Panc1 (cell line): ENCODE data around the gene AWAT2. TPM values are rescaled to one million over a fixed set of nuclear protein-coding genes. Genes with fewer than 3 reads are reported as not detected.
A peak's percentile ranks its signal among the peaks of the same experiment; 100 is the strongest.

Experiments used
- ATAC-seq: fragments of 200-7000 bp; cut with Tn5 transposase; 2 replicates; pipeline ENCODE4 v1.9.1; 2020; ENCODE audit warnings: mild to moderate bottlenecking, moderate library complexity
- Bru-seq: library from RNA; stranded (reverse); fragments of 400-500 nt; gene quantifications from one replicate; lab custom pipeline; 2021; lab: Mats Ljungman, UMichigan
- BruChase-seq, 2 experiments: library from RNA; stranded (reverse); fragments of 400-500 nt; gene quantifications; one replicate each; lab custom pipeline; 2021; lab: Mats Ljungman, UMichigan
- BruUV-seq: library from RNA; stranded (reverse); fragments of 400-500 nt; replicated peaks from 2 replicates; lab custom pipeline; 2021; lab: Mats Ljungman, UMichigan
- CTCF ChIA-PET: fragments of 300-600 bp; sonication (Branson Sonifier 250); formaldehyde crosslinking; loops from one replicate; lab custom pipeline; 2022; ENCODE audit warnings: antibody characterized with exemption; lab: Charles Lee
- POLR2A ChIA-PET: fragments of 300-600 bp; sonication (Branson Sonifier 250); formaldehyde crosslinking; loops from one replicate; lab custom pipeline; 2022; ENCODE audit warnings: antibody characterized with exemption; lab: Charles Lee
- DNase-seq: peaks from one replicate; pipeline ENCODE4 v3.0.0-alpha.2; 2010; ENCODE audit warnings: low read depth, low spot score
- H3K27ac ChIP-seq: 2 replicates; pipeline ENCODE4 v1.5.1; 2011; ENCODE audit warnings: mild to moderate bottlenecking, low read length, inconsistent platforms
- H3K27me3 ChIP-seq: fragments of 200-500 bp; sonication (Bioruptor generic); 2 replicates; pipeline ENCODE4 v1.6.0; 2014; ENCODE audit warnings: low read length, inconsistent platforms; ENCODE audit not compliant: control insufficient read depth, insufficient read depth
- H3K36me3 ChIP-seq: fragments of 200-500 bp; sonication (Bioruptor generic); 2 replicates; pipeline ENCODE4 v1.5.1; 2014; ENCODE audit warnings: inconsistent platforms, mild to moderate bottlenecking, low read length, moderate library complexity; ENCODE audit not compliant: control insufficient read depth, insufficient read depth
- H3K4me1 ChIP-seq: 2 replicates; pipeline ENCODE4 v1.5.1; 2011; ENCODE audit warnings: inconsistent platforms, mild to moderate bottlenecking, low read length, moderate library complexity; ENCODE audit not compliant: control insufficient read depth, insufficient read depth
- H3K4me3 ChIP-seq, 2 experiments: 2 replicates each; pipeline ENCODE4 v1.5.1; 2011 to 2012; ENCODE audit warnings: low read depth in 2 of 2, low read length in 2 of 2, mild to moderate bottlenecking in 2 of 2, inconsistent platforms in 1 of 2, moderate library complexity in 1 of 2
- H3K9me3 ChIP-seq: fragments of 200-500 bp; sonication (Bioruptor generic); 2 replicates; pipeline ENCODE4 v1.5.1; 2014; ENCODE audit warnings: low read depth, mild to moderate bottlenecking, inconsistent platforms, low read length, moderate library complexity; ENCODE audit not compliant: control insufficient read depth, insufficient read depth
- POLR2AphosphoS5 ChIP-seq: IDR thresholded peaks from 2 replicates; pipeline ENCODE4 v1.6.1; 2012; ENCODE audit warnings: mild to moderate bottlenecking, low read depth, low read length, moderate library complexity
- SIN3A ChIP-seq: IDR thresholded peaks from 2 replicates; pipeline ENCODE4 v1.6.1; 2012; ENCODE audit warnings: low read depth, mild to moderate bottlenecking, low read length, moderate library complexity, borderline replicate concordance; ENCODE audit not compliant: insufficient read depth
- TCF7L2 ChIP-seq: IDR thresholded peaks from 2 replicates; pipeline ENCODE4 v1.6.1; 2011; ENCODE audit warnings: mild to moderate bottlenecking, low read depth, low read length, inconsistent platforms
- in situ Hi-C: cut with HindIII; loops from 2 replicates; pipeline ENCODE4 v1.10.0; 2016; ENCODE audit warnings: low sequenced_read_pairs, low pct_unique_long_range_greater_than_20kb
- intact Hi-C: fragments of 100-400 bp; cut with micrococcal nuclease; formaldehyde crosslinking; loops from one replicate; pipeline ENCODE4 v1.10.0; 2022; ENCODE audit not compliant: unreplicated experiment
- long read RNA-seq: library from polyadenylated mRNA; unstranded; transcript quantifications from one replicate; pipeline ENCODE4 v2.0.0, GENCODE V29; 2021; ENCODE audit not compliant: unreplicated experiment
- polyA plus RNA-seq: library from polyadenylated mRNA; unstranded; fragments of >200 nt; gene quantifications from one replicate; pipeline ENCODE4 v1.2.1, GENCODE V29; 2012; ENCODE audit warnings: missing spikeins; ENCODE audit not compliant: insufficient read length
- total RNA-seq: library from RNA; stranded (reverse); gene quantifications from one replicate; pipeline ENCODE4 v1.2.1, GENCODE V29; 2021; ENCODE audit not compliant: unreplicated experiment
- TF ChIP-seq, protein P1 (sequence below): fragments of 450-650 bp; IDR thresholded peaks from 2 replicates; pipeline ENCODE4 v1.5.1; 2017; ENCODE audit warnings: mild to moderate bottlenecking
- TF ChIP-seq, protein P2 (sequence below), 2 experiments: IDR thresholded peaks; 2 replicates each; pipeline ENCODE4 v1.6.1; 2011 to 2012; ENCODE audit warnings: low read depth in 2 of 2, control low read depth in 1 of 2, low read length in 1 of 2, mild to moderate bottlenecking in 1 of 2, moderate library complexity in 1 of 2; ENCODE audit not compliant: insufficient read depth in 1 of 2

Gene AWAT2, protein sequence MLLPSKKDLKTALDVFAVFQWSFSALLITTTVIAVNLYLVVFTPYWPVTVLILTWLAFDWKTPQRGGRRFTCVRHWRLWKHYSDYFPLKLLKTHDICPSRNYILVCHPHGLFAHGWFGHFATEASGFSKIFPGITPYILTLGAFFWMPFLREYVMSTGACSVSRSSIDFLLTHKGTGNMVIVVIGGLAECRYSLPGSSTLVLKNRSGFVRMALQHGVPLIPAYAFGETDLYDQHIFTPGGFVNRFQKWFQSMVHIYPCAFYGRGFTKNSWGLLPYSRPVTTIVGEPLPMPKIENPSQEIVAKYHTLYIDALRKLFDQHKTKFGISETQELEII
- total RNA-seq (not detected), Bru-seq, nascent RNA (not detected), BruChase-seq, experiment 1, labeled RNA remaining after a 2-hour chase (not detected), BruChase-seq, experiment 2, labeled RNA remaining after a 6-hour chase (not detected)
- not detected for polyA plus RNA-seq
- long read RNA-seq = 0 reads

DNA sequence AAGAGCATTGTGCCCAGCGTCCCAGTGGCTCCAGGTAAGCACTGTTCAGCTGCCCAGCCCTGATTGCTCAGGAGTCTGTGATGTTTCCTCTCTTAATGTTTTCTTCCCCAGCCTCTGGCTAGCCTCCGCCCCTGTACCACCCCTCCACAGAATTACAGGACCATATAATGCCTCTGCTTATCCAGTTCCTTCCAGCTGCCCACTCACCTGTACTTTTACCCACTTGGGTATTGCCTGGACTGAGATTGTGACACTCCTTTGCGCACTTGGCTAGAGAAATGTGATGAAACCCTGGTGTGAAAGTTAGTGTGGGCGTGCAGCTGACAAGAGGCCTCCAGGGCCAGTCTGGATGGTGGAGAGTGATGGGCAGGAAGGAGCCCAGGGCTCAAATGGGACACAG lies at the start of gene AWAT2:
Gene AWAT2, minus strand, starts transcription at position 14 of the 400 bp plus-strand sequence. Its CDS starts 6 bp downstream, at position 8.
- DNase-seq (no peak), ATAC-seq (no peak)
- no peaks in the 10 kb centered on the region for H3K4me1 ChIP-seq
- BruUV-seq = no TSS peak
- ChIA-PET POLR2A (no interaction called here), CTCF (no interaction called here)
- TF ChIP-seq, protein P1, sequence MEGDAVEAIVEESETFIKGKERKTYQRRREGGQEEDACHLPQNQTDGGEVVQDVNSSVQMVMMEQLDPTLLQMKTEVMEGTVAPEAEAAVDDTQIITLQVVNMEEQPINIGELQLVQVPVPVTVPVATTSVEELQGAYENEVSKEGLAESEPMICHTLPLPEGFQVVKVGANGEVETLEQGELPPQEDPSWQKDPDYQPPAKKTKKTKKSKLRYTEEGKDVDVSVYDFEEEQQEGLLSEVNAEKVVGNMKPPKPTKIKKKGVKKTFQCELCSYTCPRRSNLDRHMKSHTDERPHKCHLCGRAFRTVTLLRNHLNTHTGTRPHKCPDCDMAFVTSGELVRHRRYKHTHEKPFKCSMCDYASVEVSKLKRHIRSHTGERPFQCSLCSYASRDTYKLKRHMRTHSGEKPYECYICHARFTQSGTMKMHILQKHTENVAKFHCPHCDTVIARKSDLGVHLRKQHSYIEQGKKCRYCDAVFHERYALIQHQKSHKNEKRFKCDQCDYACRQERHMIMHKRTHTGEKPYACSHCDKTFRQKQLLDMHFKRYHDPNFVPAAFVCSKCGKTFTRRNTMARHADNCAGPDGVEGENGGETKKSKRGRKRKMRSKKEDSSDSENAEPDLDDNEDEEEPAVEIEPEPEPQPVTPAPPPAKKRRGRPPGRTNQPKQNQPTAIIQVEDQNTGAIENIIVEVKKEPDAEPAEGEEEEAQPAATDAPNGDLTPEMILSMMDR = no peak
- TF ChIP-seq TCF7L2 (no peak), POLR2AphosphoS5 (no peak), SIN3A (no peak)
- TF ChIP-seq, protein P2, sequence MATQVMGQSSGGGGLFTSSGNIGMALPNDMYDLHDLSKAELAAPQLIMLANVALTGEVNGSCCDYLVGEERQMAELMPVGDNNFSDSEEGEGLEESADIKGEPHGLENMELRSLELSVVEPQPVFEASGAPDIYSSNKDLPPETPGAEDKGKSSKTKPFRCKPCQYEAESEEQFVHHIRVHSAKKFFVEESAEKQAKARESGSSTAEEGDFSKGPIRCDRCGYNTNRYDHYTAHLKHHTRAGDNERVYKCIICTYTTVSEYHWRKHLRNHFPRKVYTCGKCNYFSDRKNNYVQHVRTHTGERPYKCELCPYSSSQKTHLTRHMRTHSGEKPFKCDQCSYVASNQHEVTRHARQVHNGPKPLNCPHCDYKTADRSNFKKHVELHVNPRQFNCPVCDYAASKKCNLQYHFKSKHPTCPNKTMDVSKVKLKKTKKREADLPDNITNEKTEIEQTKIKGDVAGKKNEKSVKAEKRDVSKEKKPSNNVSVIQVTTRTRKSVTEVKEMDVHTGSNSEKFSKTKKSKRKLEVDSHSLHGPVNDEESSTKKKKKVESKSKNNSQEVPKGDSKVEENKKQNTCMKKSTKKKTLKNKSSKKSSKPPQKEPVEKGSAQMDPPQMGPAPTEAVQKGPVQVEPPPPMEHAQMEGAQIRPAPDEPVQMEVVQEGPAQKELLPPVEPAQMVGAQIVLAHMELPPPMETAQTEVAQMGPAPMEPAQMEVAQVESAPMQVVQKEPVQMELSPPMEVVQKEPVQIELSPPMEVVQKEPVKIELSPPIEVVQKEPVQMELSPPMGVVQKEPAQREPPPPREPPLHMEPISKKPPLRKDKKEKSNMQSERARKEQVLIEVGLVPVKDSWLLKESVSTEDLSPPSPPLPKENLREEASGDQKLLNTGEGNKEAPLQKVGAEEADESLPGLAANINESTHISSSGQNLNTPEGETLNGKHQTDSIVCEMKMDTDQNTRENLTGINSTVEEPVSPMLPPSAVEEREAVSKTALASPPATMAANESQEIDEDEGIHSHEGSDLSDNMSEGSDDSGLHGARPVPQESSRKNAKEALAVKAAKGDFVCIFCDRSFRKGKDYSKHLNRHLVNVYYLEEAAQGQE (IDR thresholded peaks at IDR 0.05; ENCODE audit: insufficient read depth in 1 of 2, low read depth in 2 of 2, low read length in 1 of 2) = no peak
- H3K4me3 ChIP-seq = no peak within 1 kb of the TSS
- no peaks in the 10 kb centered on the region for H3K27me3 ChIP-seq
- in situ Hi-C loops = no loop called here
- H3K9me3 ChIP-seq = no peaks in the 10 kb centered on the region
- intact Hi-C loops = no loop called here
- H3K36me3 ChIP-seq = no peaks in the 10 kb centered on the region
- no peak within 1 kb of the TSS for H3K27ac ChIP-seq

DNA sequence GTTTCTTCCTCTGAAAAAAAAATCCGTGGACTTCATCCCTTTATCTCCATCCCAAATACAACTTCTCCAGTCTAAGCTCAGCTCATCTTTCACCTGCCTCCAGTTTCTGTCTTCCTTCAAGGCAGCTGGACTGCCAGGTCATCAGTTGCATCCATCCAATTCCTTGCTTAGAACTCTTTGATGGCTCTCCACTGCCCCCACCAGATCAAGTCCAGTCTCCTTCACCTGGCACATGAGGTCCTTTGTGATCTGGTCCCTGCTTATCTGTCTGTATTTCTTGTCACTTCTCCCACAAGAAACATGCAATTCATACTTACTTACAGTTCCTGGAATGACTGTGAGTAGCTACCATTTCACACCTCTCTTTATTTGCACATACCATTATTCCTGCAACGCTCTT lies 46.3 kb upstream of the AWAT2 start:
- Histone ChIP-seq H3K4me1 (no peaks in the 10 kb centered on the region), H3K4me3 (no peak overlapping the region), H3K27ac (no peak overlapping the region), H3K27me3 (0 out of 2 replicates have a peak, but pooled peaks cover 2% of the 10 kb centered on the region), H3K36me3 (no peaks in the 10 kb centered on the region), H3K9me3 (no peaks in the 10 kb centered on the region)
- CTCF ChIA-PET = interaction anchor here (0.6 kb wide), 1 partner anchor 37 kb away, joined by 3 read pairs; the partner anchor contains the start of gene IGBP1
- in situ Hi-C loops (no loop called here), intact Hi-C loops (loop anchor here (2.0 to 10.0 kb wide), 4 partner anchors 63 to 1271 kb away; partner anchors contain the start of gene EFNB1)
- POLR2A ChIA-PET = no interaction called here
- no TSS peak for BruUV-seq
- ATAC-seq = no peak
- DNase-seq = no peak
- TF ChIP-seq SIN3A = no peak
- TF ChIP-seq, protein P1 = peak; percentile 36
